HepG2 (cell line): ENCODE measurements around the gene CBFA2T2. TPM values are rescaled to one million over a fixed set of nuclear protein-coding genes. Genes with fewer than 3 reads are reported as not detected.

ENCODE experiments used
- CREB3 ChIP-seq: sonication (generic); formaldehyde crosslinking; IDR thresholded peaks from 2 replicates; pipeline ENCODE4 v1.5.0; 2020; ENCODE audit warnings: missing genetic modification reagents
- GATA4 ChIP-seq: sonication (generic); IDR thresholded peaks from 2 replicates; pipeline ENCODE4 v1.6.1; 2016; ENCODE audit warnings: antibody characterized with exemption, low read depth, borderline replicate concordance
- KDM5B ChIP-seq: sonication (generic); formaldehyde crosslinking; IDR thresholded peaks from 2 replicates; pipeline ENCODE4 v1.4.0; 2020; ENCODE audit warnings: missing genetic modification reagents, mild to moderate bottlenecking, borderline replicate concordance
- MAF1 ChIP-seq: sonication (generic); formaldehyde crosslinking; IDR thresholded peaks from 2 replicates; pipeline ENCODE4 v1.5.0; 2020; ENCODE audit warnings: missing genetic modification reagents, borderline replicate concordance
- NFAT5 ChIP-seq: sonication (generic); formaldehyde crosslinking; IDR thresholded peaks from 2 replicates; pipeline ENCODE4 v1.4.0; 2020; ENCODE audit warnings: missing genetic modification reagents
- NONO ChIP-seq, 2 experiments: fragments of 450-650 bp in 1 of 2; sonication (generic) in 1 of 2; formaldehyde crosslinking in 1 of 2; IDR thresholded peaks in 1 of 2; conservative IDR thresholded peaks in 1 of 2; 2 replicates each; pipeline versions ENCODE4 v1.6.1 to v1.8.0; 2017 to 2022; ENCODE audit warnings: mild to moderate bottlenecking in 1 of 2, missing genetic modification reagents in 1 of 2, moderate library complexity in 1 of 2
- PRPF4 ChIP-seq: fragments of 200-400 bp; formaldehyde crosslinking; IDR thresholded peaks from 2 replicates; pipeline ENCODE4 v1.6.1; 2016; ENCODE audit warnings: low read length, low read depth; ENCODE audit not compliant: poor library complexity, severe bottlenecking
- RBAK ChIP-seq: sonication (generic); formaldehyde crosslinking; IDR thresholded peaks from 2 replicates; pipeline ENCODE4 v1.5.1; 2020; ENCODE audit warnings: mild to moderate bottlenecking, missing genetic modification reagents
- RBFOX2 ChIP-seq: fragments of 200-400 bp; formaldehyde crosslinking; IDR thresholded peaks from 2 replicates; pipeline ENCODE4 v1.6.1; 2017; ENCODE audit warnings: low read depth, mild to moderate bottlenecking, low read length
- SALL1 ChIP-seq: sonication (generic); formaldehyde crosslinking; IDR thresholded peaks from 2 replicates; pipeline ENCODE4 v1.8.0; 2022; ENCODE audit warnings: mild to moderate bottlenecking, missing genetic modification reagents
- SNAI1 ChIP-seq: sonication (generic); formaldehyde crosslinking; IDR thresholded peaks from 2 replicates; pipeline ENCODE4 v1.5.0; 2020; ENCODE audit warnings: mild to moderate bottlenecking, missing genetic modification reagents, borderline replicate concordance
- ZHX2 ChIP-seq, 2 experiments: sonication (generic) in 1 of 2; formaldehyde crosslinking in 1 of 2; IDR thresholded peaks; 2 replicates each; pipeline versions ENCODE4 v1.6.1 to v1.9.0; 2014 to 2022; ENCODE audit warnings: antibody characterized with exemption in 1 of 2, borderline replicate concordance in 1 of 2, inconsistent platforms in 1 of 2, low read depth in 1 of 2, missing genetic modification reagents in 1 of 2
- ZNF501 ChIP-seq: sonication (generic); formaldehyde crosslinking; IDR thresholded peaks from 2 replicates; pipeline ENCODE4 v1.5.1; 2020; ENCODE audit warnings: mild to moderate bottlenecking, moderate library complexity, missing genetic modification reagents
- ZNF768 ChIP-seq: sonication (generic); formaldehyde crosslinking; IDR thresholded peaks from 2 replicates; pipeline ENCODE4 v1.4.0; 2020; ENCODE audit warnings: missing genetic modification reagents
- polyA plus RNA-seq, 8 experiments: library from polyadenylated mRNA; depleted of rRNA in 3 of 8; stranded (reverse) in 7 of 8; unstranded in 1 of 8; fragments of >200 nt; fragmentation: Illumina TruSeq in 4 of 8; extraction: Trizol in 4 of 8; gene quantifications; 2 replicates each; pipeline versions ENCODE4 v1.2.1 to v1.2.3, GENCODE V29; 2011 to 2016; ENCODE audit warnings: low read depth in 4 of 8, missing spikeins in 1 of 8, mixed read lengths in 1 of 8; ENCODE audit not compliant: insufficient read depth in 1 of 8
- total RNA-seq, 5 experiments: library from RNA; depleted of rRNA; stranded (reverse); fragments of >200 nt; fragmentation: Illumina TruSeq; extraction: Trizol; gene quantifications; 2 replicates each; pipeline ENCODE4 v1.2.3, GENCODE V29; 2016; ENCODE audit warnings: low read depth in 1 of 5

CBFA2T2 gene
- total and polyA plus RNA-seq, 2 of the 13 experiments (the other 11 are each of a cell fraction or from before 2014, with no cell fraction given), result 6.3 to 21.2 TPM

- TF ChIP-seq CREB3 (CRISPR knock-in tag) (no peak), SNAI1 (CRISPR knock-in tag) (no peak), RBAK (CRISPR knock-in tag) (no peak), RBFOX2 (peak; percentile 86), ZNF501 (CRISPR knock-in tag) (peak; percentile 67), KDM5B (CRISPR knock-in tag) (peak; percentile 63), PRPF4 (peak; percentile 71), MAF1 (no peak), SALL1 (peak; percentile 38; the same call in 1 of the 2 replicates), NONO (IDR thresholded peaks at IDR 0.05) (no peak), NONO (CRISPR knock-in tag; conservative IDR thresholded peaks at IDR 0.05) (0 out of 2 replicates have a peak, but pooled peaks have one; percentile 52), NFAT5 (CRISPR knock-in tag) (no peak), GATA4 (no peak), ZNF768 (CRISPR knock-in tag) (peak; percentile 7; the same call in 1 of the 2 replicates), ZHX2 (IDR thresholded peaks at IDR 0.05; ENCODE audit: low read depth) (peak; percentile 87), ZHX2 (CRISPR knock-in tag; IDR thresholded peaks at IDR 0.05; ENCODE audit: borderline replicate concordance) (no peak)
These were observed 178.0 kb downstream of the CBFA2T2 start (continued) for GRCh38 chr20:33667676-33668465.
